ENCODE results near the gene AHNAK. TPM values are rescaled to one million over a fixed set of nuclear protein-coding genes. Genes with fewer than 3 reads are reported as not detected.
A peak's percentile ranks its signal among the peaks of the same experiment; 100 is the strongest.

Gene AHNAK
- total and polyA plus RNA-seq, 2 donors (not counting 3 experiments of a cell fraction or from before 2014, with no cell fraction given) = 35.2 to 436 TPM

- no peaks in the 10 kb centered on the region for H3K27me3 ChIP-seq (ENCODE audit: control insufficient read depth in 2 of 2, insufficient read depth in 2 of 2, low read length in 2 of 2)
- H3K79me2 ChIP-seq (ENCODE audit: control insufficient read depth, insufficient read depth, low read length) = no peaks in the 10 kb centered on the region
- H3K9me1 ChIP-seq (replicated peaks; ENCODE audit: control insufficient read depth, extremely low read depth, insufficient read depth, low read length) = no peaks in the 10 kb centered on the region
- no peaks in the 10 kb centered on the region for H3K36me3 ChIP-seq (ENCODE audit: control insufficient read depth in 2 of 2, extremely low read depth in 1 of 2, insufficient read depth in 2 of 2, low read length in 2 of 2)
- peak overlapping the region; percentile 9 for H3K4me2 ChIP-seq (ENCODE audit: insufficient read depth, low read length)
- ChIA-PET POLR2A (interaction anchor here (0.5 to 0.7 kb wide), 2 partner anchors 25 to 134 kb away, joined by 3 to 4 read pairs; no protein-coding TSS in a partner anchor), CTCF (interaction anchor here (2.0 kb wide), 1 partner anchor 15 kb away, joined by 11 read pairs; no protein-coding TSS in a partner anchor)
- H3K9me3 ChIP-seq (replicated peaks; ENCODE audit: control insufficient read depth, insufficient read depth, low read length) = no peaks in the 10 kb centered on the region
- TF ChIP-seq GATA2 (IDR thresholded peaks at IDR 0.05; ENCODE audit: insufficient read depth, insufficient read length, low read depth, low read length) (peak; percentile 47), MYC (IDR thresholded peaks at IDR 0.05; ENCODE audit: low read depth, low read length) (no peak)
- FAIRE-seq = peak; percentile 81
- H3K27ac ChIP-seq (ENCODE audit: insufficient read depth, low read depth, low read length) = no peak overlapping the region
- H3K4me1 ChIP-seq (ENCODE audit: control insufficient read depth, extremely low read depth, insufficient read depth, low read length) = peaks cover 11% of the 10 kb centered on the region
- no peak overlapping the region for H3K9ac ChIP-seq (replicated peaks; ENCODE audit: extremely low read depth, insufficient read depth, low read length)
- BruUV-seq (replicated peaks) = no TSS peak
- no peak overlapping the region for H3K4me3 ChIP-seq (replicated peaks in 1 of 3; ENCODE audit: insufficient read depth in 1 of 3, low read depth in 1 of 3, low read length in 3 of 3)
- DNase-seq (ENCODE audit: low read depth, low spot score) = peak; percentile 60
- dilution Hi-C loops (cut with MboI; ENCODE audit: extremely low pct_ligation_motif_present, low sequenced_read_pairs) (no loop called here), intact Hi-C loops (cut with micrococcal nuclease) (no loop called here)
- H2AFZ ChIP-seq (ENCODE audit: low read depth, low read length) = peak overlapping the region; percentile 67
- H4K20me1 ChIP-seq (replicated peaks; ENCODE audit: control insufficient read depth, extremely low read depth, insufficient read depth, low read length) = no peaks in the 10 kb centered on the region
Observed at GRCh38 chr11:62439785-62440602, 106.6 kb downstream of the AHNAK start.

DNA sequence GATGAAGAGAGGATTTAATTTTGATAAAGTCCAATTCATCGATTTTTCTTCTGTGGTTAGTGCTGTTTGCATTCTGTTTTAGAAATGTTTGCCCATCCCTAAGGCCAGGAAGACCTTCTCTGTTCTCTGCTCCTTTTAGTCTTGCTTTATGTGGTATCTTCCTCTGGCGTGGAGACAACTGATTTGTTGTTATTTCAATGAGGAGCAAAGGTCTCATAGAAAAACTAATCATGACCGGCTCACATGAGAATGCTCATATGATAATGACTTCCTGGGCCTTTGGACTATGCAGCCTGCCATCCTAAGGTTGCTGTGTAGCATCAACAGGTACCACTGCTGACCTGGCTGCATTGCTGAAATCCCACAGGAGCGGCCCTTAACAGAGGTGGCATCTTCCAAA is 108.0 kb downstream of the AHNAK start:
- Histone ChIP-seq H3K27ac (ENCODE audit: insufficient read depth, low read depth, low read length) (no peak overlapping the region), H3K4me1 (ENCODE audit: control insufficient read depth, extremely low read depth, insufficient read depth, low read length) (peaks cover 9% of the 10 kb centered on the region), H2AFZ (ENCODE audit: low read depth, low read length) (no peak overlapping the region), H3K4me3 (replicated peaks in 1 of 3; ENCODE audit: insufficient read depth in 1 of 3, low read depth in 1 of 3, low read length in 3 of 3) (no peak overlapping the region), H3K79me2 (ENCODE audit: control insufficient read depth, insufficient read depth, low read length) (no peaks in the 10 kb centered on the region), H3K27me3 (ENCODE audit: control insufficient read depth in 2 of 2, insufficient read depth in 2 of 2, low read length in 2 of 2) (no peaks in the 10 kb centered on the region), H3K4me2 (ENCODE audit: insufficient read depth, low read length) (no peak overlapping the region), H3K9ac (replicated peaks; ENCODE audit: extremely low read depth, insufficient read depth, low read length) (no peak overlapping the region), H3K9me1 (replicated peaks; ENCODE audit: control insufficient read depth, extremely low read depth, insufficient read depth, low read length) (no peaks in the 10 kb centered on the region), H3K36me3 (ENCODE audit: control insufficient read depth in 2 of 2, extremely low read depth in 1 of 2, insufficient read depth in 2 of 2, low read length in 2 of 2) (no peaks in the 10 kb centered on the region), H4K20me1 (replicated peaks; ENCODE audit: control insufficient read depth, extremely low read depth, insufficient read depth, low read length) (no peaks in the 10 kb centered on the region), H3K9me3 (replicated peaks; ENCODE audit: control insufficient read depth, insufficient read depth, low read length) (no peaks in the 10 kb centered on the region)
- intact Hi-C loops (cut with micrococcal nuclease) = no loop called here
- POLR2A ChIA-PET = no interaction called here
- BruUV-seq (replicated peaks) = no TSS peak
- no peak for FAIRE-seq
- TF ChIP-seq EZH2 (IDR thresholded peaks at IDR 0.05; ENCODE audit: borderline replicate concordance, low read depth, low read length, severe bottlenecking) = no peak
- no peak for TF ChIP-seq FOS (IDR thresholded peaks at IDR 0.05; ENCODE audit: borderline replicate concordance, insufficient read depth, low read length)
- no peak for TF ChIP-seq POLR2AphosphoS5 (IDR thresholded peaks at IDR 0.05; ENCODE audit: insufficient read depth, low read depth, low read length)
- no peak for TF ChIP-seq JUN (IDR thresholded peaks at IDR 0.05; ENCODE audit: borderline replicate concordance, insufficient read depth, insufficient read length, low read depth)
- TF ChIP-seq POLR2A (IDR thresholded peaks at IDR 0.05; ENCODE audit: low read depth, low read length) = no peak
- TF ChIP-seq GATA2 (IDR thresholded peaks at IDR 0.05; ENCODE audit: insufficient read depth, insufficient read length, low read depth, low read length) = no peak
- TF ChIP-seq, protein P1, sequence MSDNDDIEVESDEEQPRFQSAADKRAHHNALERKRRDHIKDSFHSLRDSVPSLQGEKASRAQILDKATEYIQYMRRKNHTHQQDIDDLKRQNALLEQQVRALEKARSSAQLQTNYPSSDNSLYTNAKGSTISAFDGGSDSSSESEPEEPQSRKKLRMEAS (IDR thresholded peaks at IDR 0.05; ENCODE audit: insufficient read depth, insufficient read length) = no peak
- no peak for TF ChIP-seq CTCF (IDR thresholded peaks at IDR 0.05; ENCODE audit: extremely low read depth in 1 of 2, insufficient read depth in 1 of 2, low read depth in 1 of 2, low read length in 2 of 2)
- no peak for TF ChIP-seq MYC (IDR thresholded peaks at IDR 0.05; ENCODE audit: low read depth, low read length)
- no peak for DNase-seq (ENCODE audit: low read depth, low spot score)
- dilution Hi-C loops (cut with MboI; ENCODE audit: extremely low pct_ligation_motif_present, low sequenced_read_pairs) = no loop called here
- CTCF ChIA-PET = interaction anchor here (2.0 kb wide), 1 partner anchor 14 kb away, joined by 11 read pairs; no protein-coding TSS in a partner anchor
